Endothelial cell of umbilical vein (primary cell): ENCODE measurements around the gene ABCG4. TPM values are rescaled to one million over a fixed set of nuclear protein-coding genes. Genes with fewer than 3 reads are reported as not detected.

ENCODE experiments used
- BruUV-seq: library from RNA; stranded (reverse); fragments of 400-500 nt; replicated peaks from 2 replicates; lab custom pipeline; 2021; lab: Mats Ljungman, UMichigan
- CTCF ChIA-PET: fragments of 300-600, 350-600 bp; sonication (Branson Sonifier 250); formaldehyde crosslinking; loops from one replicate; lab custom pipeline; 2021; ENCODE audit warnings: antibody characterized with exemption, inconsistent platforms; lab: Charles Lee
- POLR2A ChIA-PET: fragments of 300-600, 350-600 bp; sonication (Branson Sonifier 250); formaldehyde crosslinking; loops from one replicate; lab custom pipeline; 2021; ENCODE audit warnings: antibody characterized with exemption, inconsistent platforms; lab: Charles Lee
- DNase-seq: peaks from one replicate; pipeline ENCODE4 v3.0.0-alpha.2; 2011; ENCODE audit warnings: low read depth, low spot score
- FAIRE-seq: peaks from 2 replicates; lab custom pipeline; 2011; peaks lifted over from hg19 to GRCh38; lab: Jason Lieb, UNC
- H2AFZ ChIP-seq: 2 replicates; pipeline ENCODE4 v1.6.0; 2012; ENCODE audit warnings: low read depth, low read length, control low read depth, inconsistent platforms
- H3K27ac ChIP-seq: 2 replicates; pipeline ENCODE4 v1.5.1; 2011; ENCODE audit warnings: low read depth, mild to moderate bottlenecking, control low read depth, low read length, moderate library complexity; ENCODE audit not compliant: insufficient read depth
- H3K27me3 ChIP-seq, 2 experiments: 2 replicates each; pipeline versions ENCODE4 v1.6.0 to v1.6.1; 2011; ENCODE audit warnings: low read length in 2 of 2, mixed read lengths in 1 of 2; ENCODE audit not compliant: control insufficient read depth in 2 of 2, insufficient read depth in 2 of 2
- H3K36me3 ChIP-seq, 2 experiments: 2 replicates in 1 of 2; 3 replicates in 1 of 2; pipeline ENCODE4 v1.5.1; 2011; ENCODE audit warnings: low read length in 2 of 2, mild to moderate bottlenecking in 1 of 2, moderate library complexity in 1 of 2; ENCODE audit not compliant: control insufficient read depth in 2 of 2, insufficient read depth in 2 of 2; ENCODE audit errors: extremely low read depth in 1 of 2
- H3K4me1 ChIP-seq: 3 replicates; pipeline ENCODE4 v1.5.1; 2011; ENCODE audit warnings: mild to moderate bottlenecking, low read length; ENCODE audit not compliant: control insufficient read depth, insufficient read depth; ENCODE audit errors: extremely low read depth
- H3K4me2 ChIP-seq: 2 replicates; pipeline ENCODE4 v1.6.1; 2011; ENCODE audit warnings: low read length, control low read depth, mixed read lengths; ENCODE audit not compliant: insufficient read depth
- H3K4me3 ChIP-seq, 3 experiments: fragments of 200-600 bp in 1 of 3; sonication (generic), shearing (Covaris generic) in 1 of 3; replicated peaks in 1 of 3; 2 replicates each; pipeline ENCODE4 v1.5.1; 2011 to 2016; ENCODE audit warnings: control low read depth in 3 of 3, low read length in 3 of 3, mild to moderate bottlenecking in 2 of 3, inconsistent platforms in 1 of 3, low read depth in 1 of 3, moderate library complexity in 1 of 3; ENCODE audit not compliant: insufficient read depth in 1 of 3
- H3K79me2 ChIP-seq: 2 replicates; pipeline ENCODE4 v1.6.0; 2012; ENCODE audit warnings: low read length, inconsistent platforms; ENCODE audit not compliant: control insufficient read depth, insufficient read depth
- H3K9ac ChIP-seq: replicated peaks from 2 replicates; pipeline ENCODE3; 2011; ENCODE audit warnings: low read length, control low read depth; ENCODE audit not compliant: insufficient read depth; ENCODE audit errors: extremely low read depth
- H3K9me1 ChIP-seq: replicated peaks from 3 replicates; pipeline ENCODE4 v1.6.0; 2011; ENCODE audit warnings: mild to moderate bottlenecking, low read length; ENCODE audit not compliant: control insufficient read depth, insufficient read depth; ENCODE audit errors: extremely low read depth
- H3K9me3 ChIP-seq: replicated peaks from 2 replicates; pipeline ENCODE4 v1.5.1; 2012; ENCODE audit warnings: low read length, inconsistent platforms; ENCODE audit not compliant: control insufficient read depth, insufficient read depth
- H4K20me1 ChIP-seq: replicated peaks from 2 replicates; pipeline ENCODE3; 2011; ENCODE audit warnings: mild to moderate bottlenecking, low read length; ENCODE audit not compliant: control insufficient read depth, insufficient read depth; ENCODE audit errors: extremely low read depth
- FOS ChIP-seq: IDR thresholded peaks from 2 replicates; pipeline ENCODE4 v1.6.1; 2011; ENCODE audit warnings: mild to moderate bottlenecking, low read length, moderate library complexity, borderline replicate concordance; ENCODE audit not compliant: insufficient read depth
- GATA2 ChIP-seq: IDR thresholded peaks from 2 replicates; pipeline ENCODE4 v1.7.0; 2011; ENCODE audit warnings: low read depth, mild to moderate bottlenecking, moderate library complexity, mixed read lengths, low read length; ENCODE audit not compliant: insufficient read length, insufficient read depth
- JUN ChIP-seq: IDR thresholded peaks from 2 replicates; pipeline ENCODE4 v1.6.1; 2011; ENCODE audit warnings: borderline replicate concordance, low read depth; ENCODE audit not compliant: insufficient read length, insufficient read depth
- MAX ChIP-seq: IDR thresholded peaks from 2 replicates; pipeline ENCODE4 v1.6.1; 2011; ENCODE audit not compliant: insufficient read depth, insufficient read length
- MYC ChIP-seq: IDR thresholded peaks from one replicate; pipeline ENCODE4 v1.6.1; 2011; ENCODE audit warnings: mild to moderate bottlenecking, low read depth, low read length
- POLR2A ChIP-seq: IDR thresholded peaks from 2 replicates; pipeline ENCODE4 v1.6.1; 2012; ENCODE audit warnings: low read depth, mild to moderate bottlenecking, control low read depth, low read length
- POLR2AphosphoS5 ChIP-seq: IDR thresholded peaks from 2 replicates; pipeline ENCODE4 v1.6.1; 2012; ENCODE audit warnings: low read depth, mild to moderate bottlenecking, control low read depth, low read length, moderate library complexity; ENCODE audit not compliant: insufficient read depth
- dilution Hi-C: fragments of 300-500 bp; cut with MboI; formaldehyde crosslinking; loops from one replicate; pipeline ENCODE4 v1.15.0; 2019; ENCODE audit warnings: low sequenced_read_pairs; ENCODE audit not compliant: extremely low pct_ligation_motif_present
- intact Hi-C: fragments of 100-400 bp; cut with micrococcal nuclease; formaldehyde crosslinking; loops from one replicate; pipeline ENCODE4 v1.10.0; 2022
- polyA plus RNA-seq, 4 experiments: library from polyadenylated mRNA; depleted of rRNA in 3 of 4; stranded (reverse) in 3 of 4; unstranded in 1 of 4; fragments of >200 nt; gene quantifications; 2 replicates each; pipeline versions ENCODE4 v1.2.1 to v1.2.3, GENCODE V29; 2011 to 2012; ENCODE audit warnings: missing spikeins in 1 of 4
- total RNA-seq: library from RNA; stranded (reverse); gene quantifications from 2 replicates; pipeline ENCODE4 v1.2.3, GENCODE V29; 2021
- TF ChIP-seq, protein P1 (sequence below), 2 donors: IDR thresholded peaks; 1 replicate in 1 of 2; 2 replicates in 1 of 2; pipeline ENCODE4 v1.5.1; 2011; ENCODE audit warnings: low read length in 2 of 2, mild to moderate bottlenecking in 2 of 2, moderate library complexity in 2 of 2, control low read depth in 1 of 2, inconsistent platforms in 1 of 2, low read depth in 1 of 2; ENCODE audit not compliant: insufficient read depth in 1 of 2; ENCODE audit errors: extremely low read depth in 1 of 2

ABCG4 gene
- total and polyA plus RNA-seq, 2 donors (not counting 3 experiments of a cell fraction or from before 2014, with no cell fraction given), result 1.0 to 1.7 TPM

DNA sequence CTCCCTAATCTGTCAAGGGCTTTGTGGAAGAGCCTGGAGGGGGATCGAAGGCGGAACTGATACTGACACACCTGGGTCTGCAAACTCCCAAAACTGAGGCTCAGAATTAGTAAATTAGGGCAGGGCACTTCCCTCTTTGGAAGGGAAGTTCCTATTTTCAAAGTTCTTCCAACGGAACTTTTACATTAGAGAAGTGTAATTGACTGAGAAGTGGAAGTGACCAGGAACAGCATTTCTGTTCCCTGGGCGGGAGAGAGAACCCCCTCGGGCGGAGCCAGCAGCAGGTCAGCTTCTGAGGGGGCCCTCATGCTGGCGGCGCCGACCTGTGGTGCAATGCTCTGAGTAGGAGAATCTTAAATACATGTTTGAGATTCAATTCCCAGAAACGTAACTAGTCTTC is 56.2 kb downstream of the ABCG4 start:
- no peaks in the 10 kb centered on the region for H3K9me1 ChIP-seq
- H3K4me2 ChIP-seq, result peak overlapping the region; percentile 99
- intact Hi-C loops, result loop anchor here (1.0 to 5.0 kb wide), 2 partner anchors 79 to 167 kb away; no protein-coding TSS in a partner anchor
- DNase-seq (no peak), FAIRE-seq (no peak)
- dilution Hi-C loops, result no loop called here
- peaks cover 17% of the 10 kb centered on the region for H3K4me1 ChIP-seq
- H3K79me2 ChIP-seq, result peaks cover 38% of the 10 kb centered on the region
- CTCF ChIA-PET, result interaction anchor here (0.6 to 2.7 kb wide), 8 partner anchors 17 to 135 kb away, joined by 3 to 28 read pairs (median 7); partner anchors contain the start of genes C1QTNF5 and MCAM
- peaks cover 6% of the 10 kb centered on the region for H4K20me1 ChIP-seq
- TF ChIP-seq JUN (no peak), FOS (no peak), MAX (no peak), GATA2 (no peak), MYC (no peak), POLR2A (no peak), POLR2AphosphoS5 (no peak)
- TF ChIP-seq, protein P1, sequence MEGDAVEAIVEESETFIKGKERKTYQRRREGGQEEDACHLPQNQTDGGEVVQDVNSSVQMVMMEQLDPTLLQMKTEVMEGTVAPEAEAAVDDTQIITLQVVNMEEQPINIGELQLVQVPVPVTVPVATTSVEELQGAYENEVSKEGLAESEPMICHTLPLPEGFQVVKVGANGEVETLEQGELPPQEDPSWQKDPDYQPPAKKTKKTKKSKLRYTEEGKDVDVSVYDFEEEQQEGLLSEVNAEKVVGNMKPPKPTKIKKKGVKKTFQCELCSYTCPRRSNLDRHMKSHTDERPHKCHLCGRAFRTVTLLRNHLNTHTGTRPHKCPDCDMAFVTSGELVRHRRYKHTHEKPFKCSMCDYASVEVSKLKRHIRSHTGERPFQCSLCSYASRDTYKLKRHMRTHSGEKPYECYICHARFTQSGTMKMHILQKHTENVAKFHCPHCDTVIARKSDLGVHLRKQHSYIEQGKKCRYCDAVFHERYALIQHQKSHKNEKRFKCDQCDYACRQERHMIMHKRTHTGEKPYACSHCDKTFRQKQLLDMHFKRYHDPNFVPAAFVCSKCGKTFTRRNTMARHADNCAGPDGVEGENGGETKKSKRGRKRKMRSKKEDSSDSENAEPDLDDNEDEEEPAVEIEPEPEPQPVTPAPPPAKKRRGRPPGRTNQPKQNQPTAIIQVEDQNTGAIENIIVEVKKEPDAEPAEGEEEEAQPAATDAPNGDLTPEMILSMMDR (IDR thresholded peaks at IDR 0.05; ENCODE audit: extremely low read depth in 1 of 2, insufficient read depth in 1 of 2, low read depth in 1 of 2, low read length in 2 of 2), result no peak
- H3K9ac ChIP-seq, result peak overlapping the region; percentile 57
- H2AFZ ChIP-seq, result peak overlapping the region; percentile 98
- peak overlapping the region in 2 of 3 experiments; percentile 75 to 97 for H3K4me3 ChIP-seq
- H3K9me3 ChIP-seq, result no peaks in the 10 kb centered on the region
- no peak overlapping the region for H3K27ac ChIP-seq
- H3K27me3 ChIP-seq, result no peaks in the 10 kb centered on the region
- POLR2A ChIA-PET, result no interaction called here
- BruUV-seq, result TSS peak; percentile 28
- H3K36me3 ChIP-seq, result no peaks in the 10 kb centered on the region
